Subcutaneous adipose tissue (tissue), 4 donors: Measurements from ENCODE around the gene DHX30. TPM values are rescaled to one million over a fixed set of nuclear protein-coding genes. Genes with fewer than 3 reads are reported as not detected.

Source experiments
- CTCF ChIP-seq: fragments of 450-650 bp; IDR thresholded peaks from one replicate; pipeline ENCODE4 v1.5.1; 2016; ENCODE audit warnings: low read depth, mild to moderate bottlenecking, control low read depth, antibody characterized with exemption, moderate library complexity
- small RNA-seq: library from RNA; depleted of rRNA; stranded (forward); fragments of <200 nt; gene quantifications from one replicate; pipeline ENCODE3, GENCODE V24; 2016
- total RNA-seq, 4 donors: library from RNA; depleted of rRNA; stranded (reverse); fragments of >200 nt; gene quantifications; one replicate each; pipeline ENCODE4 v1.1.0, GENCODE V29; 2016

Gene DHX30
- total RNA-seq, 4 donors from 2014 or later: 31.4 to 59.3 (median 41.2) TPM

- TF ChIP-seq CTCF: no peak
These were observed 88.7 kb downstream of the DHX30 start for GRCh38 chr3:47891613-47892005.

- TF ChIP-seq CTCF: no peak
These were observed 89.5 kb downstream of the DHX30 start for GRCh38 chr3:47892286-47893040.

GRCh38 chr3:47895241-47895640, 92.3 kb downstream of the DHX30 start:
- no peak for TF ChIP-seq CTCF

GRCh38 chr3:47896736-47897135, 93.8 kb downstream of the DHX30 start:
- TF ChIP-seq CTCF: no peak

GRCh38 chr3:47897954-47898353, 95.0 kb downstream of the DHX30 start:
- no peak for TF ChIP-seq CTCF

GRCh38 chr3:47899495-47900108, 96.7 kb downstream of the DHX30 start:
- TF ChIP-seq CTCF: no peak

Small RNA genes within 50 kb of the gene (small RNA-seq; reads per million reads assigned to genes)
- gene MIR1226: 1.6 reads per million, percentile 23 among the genes with 10 or more reads in this experiment
- gene RF02271: not detected

Other genes with a start within 250 kb of the DHX30 start
- gene CSPG5, start 224.3 kb upstream of the DHX30 start, total RNA-seq: 1 to 10 TPM in 2 of 4 donors, under 1 TPM in 2; 0.17 to 2.8 (median 0.98) TPM
- 10 to 100 TPM; 25.8 to 29.2 (median 26.1) TPM for gene SMARCC1, start 21.2 kb upstream of the DHX30 start, total RNA-seq
- gene MAP4, start 213.3 kb downstream of the DHX30 start, total RNA-seq: 100 to 1,000 TPM; 117 to 175 (median 147) TPM